Thyroid gland (tissue), 4 donors: ENCODE measurements around the gene SORCS2. TPM values are rescaled to one million over a fixed set of nuclear protein-coding genes. Genes with fewer than 3 reads are reported as not detected.

Experiments used
- DNase-seq, 2 donors: peaks; one replicate each; pipeline ENCODE4 v3.0.0-alpha.2; 2019
- H3K27ac ChIP-seq, 3 donors: fragments of 200-600 bp; sonication (generic); 1 replicate in 2 of 3; 2 replicates in 1 of 3; pipeline ENCODE4 v1.5.1; 2016 to 2019; ENCODE audit warnings: mild to moderate bottlenecking in 1 of 3, moderate library complexity in 1 of 3
- H3K27me3 ChIP-seq: fragments of 200-600 bp; sonication (generic); one replicate; pipeline ENCODE4 v1.5.1; 2019
- H3K36me3 ChIP-seq, 2 donors: fragments of 200-600 bp; sonication (generic); one replicate each; pipeline ENCODE4 v1.5.1; 2016 to 2019
- H3K4me1 ChIP-seq, 2 donors: fragments of 200-600 bp; sonication (generic); one replicate each; pipeline ENCODE4 v1.5.1; 2017 to 2019
- H3K4me3 ChIP-seq, 3 donors: fragments of 200-600 bp; sonication (generic); replicated peaks in 1 of 3; 1 replicate in 2 of 3; 2 replicates in 1 of 3; pipeline ENCODE4 v1.5.1; 2016; ENCODE audit warnings: mild to moderate bottlenecking in 1 of 3
- H3K9me3 ChIP-seq: fragments of 200-600 bp; sonication (generic); one replicate; pipeline ENCODE4 v1.5.1; 2017
- CTCF ChIP-seq, 6 experiments: fragments of 200-600 bp in 3 of 6; fragments of 450-650 bp in 3 of 6; sonication (generic) in 3 of 6; IDR thresholded peaks; one replicate each; pipeline ENCODE4 v1.5.1; 2016 to 2019; ENCODE audit warnings: antibody characterized with exemption in 6 of 6, mild to moderate bottlenecking in 2 of 6, inconsistent platforms in 1 of 6, moderate library complexity in 1 of 6
- POLR2A ChIP-seq, 2 donors: fragments of 450-650 bp; IDR thresholded peaks; one replicate each; pipeline ENCODE4 v1.6.1; 2017; ENCODE audit warnings: antibody characterized with exemption in 2 of 2, mild to moderate bottlenecking in 2 of 2, moderate library complexity in 1 of 2
- WGBS, 2 donors: methylation state at CpG; one replicate each; pipeline ENCODE4 v1.1.5; 2017; 5-methylcytosine and 5-hydroxymethylcytosine counted together
- intact Hi-C: fragments of 100-400 bp; cut with DNase I; formaldehyde crosslinking; loops from one replicate; pipeline ENCODE4 v1.15.1; 2023
- total RNA-seq, 4 donors: library from RNA; depleted of rRNA; stranded (reverse); fragments of >200 nt; gene quantifications; one replicate each; pipeline ENCODE4 v1.2.3, GENCODE V29; 2016

Gene SORCS2
- total RNA-seq, 4 donors from 2014 or later, result 1.7 to 13.6 (median 3.6) TPM

GRCh38 chr4:7647600-7648543 is 455.5 kb downstream of the SORCS2 start:
- Histone ChIP-seq H3K27ac (no peak overlapping the region), H3K4me1 (peaks cover 10 to 24% of the 10 kb centered on the region in 2 donors), H3K27me3 (no peaks in the 10 kb centered on the region), H3K4me3 (no peak overlapping the region), H3K36me3 (no peaks in the 10 kb centered on the region), H3K9me3 (no peaks in the 10 kb centered on the region)
- 82 to 87% methylated on average over 20 to 23 of the region's 23 CpGs for WGBS, 2 donors
- DNase-seq, result no peak
- intact Hi-C loops, result no loop called here
- no peak for TF ChIP-seq CTCF (IDR thresholded peaks at IDR 0.05)
- TF ChIP-seq POLR2A (IDR thresholded peaks at IDR 0.05), result no peak

GRCh38 chr4:7648544-7649395 is 456.4 kb downstream of the SORCS2 start:
- no peak overlapping the region for H3K4me3 ChIP-seq
- no peak for TF ChIP-seq CTCF (IDR thresholded peaks at IDR 0.05)
- DNase-seq, result no peak
- 83 to 89% methylated on average over 18 to 21 of the region's 23 CpGs for WGBS, 2 donors
- no peak overlapping the region for H3K27ac ChIP-seq
- no peaks in the 10 kb centered on the region for H3K27me3 ChIP-seq
- no peaks in the 10 kb centered on the region for H3K9me3 ChIP-seq
- peaks cover 12 to 23% of the 10 kb centered on the region in 2 donors for H3K4me1 ChIP-seq
- intact Hi-C loops, result no loop called here
- no peaks in the 10 kb centered on the region for H3K36me3 ChIP-seq

GRCh38 chr4:7649411-7649740 is 457.0 kb downstream of the SORCS2 start:
- intact Hi-C loops, result no loop called here
- Histone ChIP-seq H3K9me3 (no peaks in the 10 kb centered on the region), H3K36me3 (no peaks in the 10 kb centered on the region), H3K4me1 (peaks cover 12 to 23% of the 10 kb centered on the region in 2 donors), H3K27ac (no peak overlapping the region), H3K27me3 (no peaks in the 10 kb centered on the region), H3K4me3 (no peak overlapping the region)
- WGBS, 2 donors, result 87 to 95% methylated on average over 5 of the region's 5 CpGs
- no peak for DNase-seq
- TF ChIP-seq CTCF (IDR thresholded peaks at IDR 0.05) (no peak), POLR2A (IDR thresholded peaks at IDR 0.05) (no peak)

- H3K36me3 ChIP-seq, result no peaks in the 10 kb centered on the region
- intact Hi-C loops, result no loop called here
- no peaks in the 10 kb centered on the region for H3K27me3 ChIP-seq
- H3K4me1 ChIP-seq, result peaks cover 12 to 23% of the 10 kb centered on the region in 2 donors
- H3K9me3 ChIP-seq, result no peaks in the 10 kb centered on the region
- H3K4me3 ChIP-seq, result no peak overlapping the region
- no peak for DNase-seq
- no peak for TF ChIP-seq CTCF (IDR thresholded peaks at IDR 0.05)
- no peak for TF ChIP-seq POLR2A (IDR thresholded peaks at IDR 0.05)
- H3K27ac ChIP-seq, result no peak overlapping the region
- 86 to 87% methylated on average over 32 of the region's 32 CpGs for WGBS, 2 donors
Measured at GRCh38 chr4:7649741-7650531, 457.6 kb downstream of the SORCS2 start.
